Measurements from ENCODE around the gene BLOC1S5.
A peak's percentile ranks its signal among the peaks of the same experiment; 100 is the strongest.

BLOC1S5 gene

GRCh38 chr6:8063761-8064637 is at the start of gene BLOC1S5:
BLOC1S5 (minus strand) TSS chr6:8064389; CDS start chr6:8064376, 13 bp downstream.
- peak; percentile 91 to 93 for DNase-seq

- DNase-seq = no peak
Measured at GRCh38 chr6:8113131-8113654, 49.0 kb upstream of the BLOC1S5 start.

- no peak for DNase-seq
Measured at GRCh38 chr6:8110725-8111124, 46.5 kb upstream of the BLOC1S5 start.

GRCh38 chr6:8110117-8110721 is 46.0 kb upstream of the BLOC1S5 start:
- DNase-seq = no peak

- no peak for DNase-seq
Measured at GRCh38 chr6:8108759-8109539, 44.8 kb upstream of the BLOC1S5 start.

- no peak for DNase-seq
Measured at GRCh38 chr6:8108031-8108660, 44.0 kb upstream of the BLOC1S5 start.

GRCh38 chr6:8105791-8106190 is 41.6 kb upstream of the BLOC1S5 start:
- no peak for DNase-seq

- no peak for DNase-seq
Measured at GRCh38 chr6:8103726-8104125, 39.5 kb upstream of the BLOC1S5 start.

GRCh38 chr6:8102122-8102958 is 38.2 kb upstream of the BLOC1S5 start, which contains the start of gene EEF1E1:
EEF1E1 (minus strand) TSS chr6:8102548; CDS start chr6:8102521, 27 bp downstream.
- peak; percentile 79 to 85 for DNase-seq

- no peak for DNase-seq
Measured at GRCh38 chr6:8100159-8100854, 36.1 kb upstream of the BLOC1S5 start.

GRCh38 chr6:8090650-8091049 is 26.5 kb upstream of the BLOC1S5 start:
- no peak for DNase-seq

GRCh38 chr6:8088886-8089285 is 24.7 kb upstream of the BLOC1S5 start:
- no peak for DNase-seq

- no peak for DNase-seq
Measured at GRCh38 chr6:8087870-8088754, 23.9 kb upstream of the BLOC1S5 start.

GRCh38 chr6:8086755-8087306 is 22.6 kb upstream of the BLOC1S5 start:
- no peak for DNase-seq

- DNase-seq = no peak
Measured at GRCh38 chr6:8085053-8085511, 20.9 kb upstream of the BLOC1S5 start.

- DNase-seq = no peak
Measured at GRCh38 chr6:8084586-8084985, 20.4 kb upstream of the BLOC1S5 start.

- no peak for DNase-seq
Measured at GRCh38 chr6:8082954-8083858, 19.0 kb upstream of the BLOC1S5 start.

GRCh38 chr6:8082572-8082953 is 18.4 kb upstream of the BLOC1S5 start:
- no peak for DNase-seq
